BLaER1 treated with 17β-estradiol and CSF1 and Interleukin-3, amounts not matched to agents 10 nM and 100 nM (cell line): ENCODE results near the gene PTPRT.

ENCODE experiments used
- H3K27ac ChIP-seq, 11 experiments: shearing (Covaris generic); formaldehyde crosslinking; 2 replicates each; pipeline ENCODE4 v1.8.1; 2022
- H3K27me3 ChIP-seq, 11 experiments: shearing (Covaris generic); formaldehyde crosslinking; 2 replicates each; pipeline ENCODE4 v1.8.1; 2022
- H3K36me3 ChIP-seq, 11 experiments: shearing (Covaris generic); formaldehyde crosslinking; 2 replicates each; pipeline ENCODE4 v1.8.1; 2022
- H3K4me1 ChIP-seq, 10 experiments: shearing (Covaris generic); formaldehyde crosslinking; 2 replicates each; pipeline ENCODE4 v1.8.1; 2022
- H3K4me2 ChIP-seq, 11 experiments: shearing (Covaris generic); formaldehyde crosslinking; 2 replicates each; pipeline ENCODE4 v1.8.1; 2022
- H3K4me3 ChIP-seq, 10 experiments: shearing (Covaris generic); formaldehyde crosslinking; 2 replicates each; pipeline ENCODE4 v1.8.1; 2022
- H3K9ac ChIP-seq, 11 experiments: shearing (Covaris generic); formaldehyde crosslinking; 2 replicates each; pipeline ENCODE4 v1.8.1; 2022
- H3K9me3 ChIP-seq, 11 experiments: shearing (Covaris generic); formaldehyde crosslinking; replicated peaks in 1 of 11; 2 replicates each; pipeline ENCODE4 v1.8.1; 2022
- H4K20me1 ChIP-seq, 11 experiments: shearing (Covaris generic); formaldehyde crosslinking; 2 replicates each; pipeline ENCODE4 v1.8.1; 2022
- Cebpa-rat ChIP-seq, 11 experiments: shearing (Covaris generic); IDR thresholded peaks; 2 replicates each; pipeline ENCODE4 v1.8.1; 2022

PTPRT gene

GRCh38 chr20:42785041-42785440 is 404.7 kb downstream of the PTPRT start:
- no peak for TF ChIP-seq Cebpa-rat (IDR thresholded peaks at IDR 0.05)
- Histone ChIP-seq H3K4me1 (peaks cover 0 to 7% (median 0%) of the 10 kb centered on the region in 10 experiments; a peak in 3 of 20 replicates), H4K20me1 (no peaks in the 10 kb centered on the region), H3K4me3 (no peak overlapping the region), H3K9ac (no peak overlapping the region), H3K36me3 (no peaks in the 10 kb centered on the region), H3K4me2 (no peak overlapping the region), H3K27me3 (no peaks in the 10 kb centered on the region), H3K27ac (no peak overlapping the region), H3K9me3 (peaks cover 0 to 13% (median 0%) of the 10 kb centered on the region in 11 experiments; a peak in 1 of 22 replicates)

DNA sequence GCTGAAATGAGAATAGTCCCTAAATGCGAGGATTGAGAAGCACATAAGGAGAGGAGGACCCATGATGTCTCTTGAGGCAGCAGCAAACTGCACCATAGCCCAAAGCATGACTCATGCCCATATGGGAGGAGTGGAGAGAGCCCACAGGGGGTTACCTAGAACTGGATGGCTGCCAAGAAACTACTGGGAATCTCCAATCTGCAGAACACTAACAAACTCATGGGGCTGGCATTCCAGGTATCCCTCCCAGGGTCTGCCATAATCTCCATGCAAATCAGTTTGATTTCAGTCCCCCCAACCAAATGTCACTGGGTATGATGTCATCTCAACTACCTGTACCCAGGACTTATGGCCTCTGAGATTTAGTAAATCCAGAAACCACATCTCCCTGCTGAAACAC is 410.5 kb downstream of the PTPRT start:
- no peaks in the 10 kb centered on the region for H3K4me1 ChIP-seq
- no peak for TF ChIP-seq Cebpa-rat (IDR thresholded peaks at IDR 0.05)
- no peak overlapping the region for H3K9ac ChIP-seq
- H3K9me3 ChIP-seq, result no peaks in the 10 kb centered on the region
- no peaks in the 10 kb centered on the region for H3K36me3 ChIP-seq
- no peak overlapping the region for H3K27ac ChIP-seq
- no peaks in the 10 kb centered on the region for H4K20me1 ChIP-seq
- H3K27me3 ChIP-seq, result no peaks in the 10 kb centered on the region
- H3K4me3 ChIP-seq, result no peak overlapping the region
- no peak overlapping the region for H3K4me2 ChIP-seq

- Histone ChIP-seq H3K4me1 (no peaks in the 10 kb centered on the region), H3K36me3 (no peaks in the 10 kb centered on the region), H3K4me2 (no peak overlapping the region), H3K4me3 (no peak overlapping the region), H3K27me3 (no peaks in the 10 kb centered on the region), H3K9me3 (no peaks in the 10 kb centered on the region), H3K27ac (no peak overlapping the region), H4K20me1 (no peaks in the 10 kb centered on the region), H3K9ac (no peak overlapping the region)
- TF ChIP-seq Cebpa-rat (IDR thresholded peaks at IDR 0.05), result no peak
Observed at GRCh38 chr20:42775866-42776265, 413.8 kb downstream of the PTPRT start.

- H3K4me3 ChIP-seq, result no peak overlapping the region
- H3K9me3 ChIP-seq, result no peaks in the 10 kb centered on the region
- no peak overlapping the region for H3K9ac ChIP-seq
- no peak overlapping the region for H3K4me2 ChIP-seq
- no peaks in the 10 kb centered on the region for H3K36me3 ChIP-seq
- H4K20me1 ChIP-seq, result no peaks in the 10 kb centered on the region
- no peak overlapping the region for H3K27ac ChIP-seq
- H3K4me1 ChIP-seq, result no peaks in the 10 kb centered on the region
- TF ChIP-seq Cebpa-rat (IDR thresholded peaks at IDR 0.05), result no peak
- H3K27me3 ChIP-seq, result no peaks in the 10 kb centered on the region
Observed at GRCh38 chr20:42775037-42775436, 414.7 kb downstream of the PTPRT start.

GRCh38 chr20:42763015-42763414 is 426.7 kb downstream of the PTPRT start:
- Histone ChIP-seq H3K27me3 (no peaks in the 10 kb centered on the region), H3K4me2 (no peak overlapping the region), H3K9ac (no peak overlapping the region), H3K4me3 (no peak overlapping the region), H4K20me1 (no peaks in the 10 kb centered on the region), H3K36me3 (no peaks in the 10 kb centered on the region), H3K4me1 (no peaks in the 10 kb centered on the region), H3K27ac (no peak overlapping the region), H3K9me3 (no peaks in the 10 kb centered on the region; a peak in 1 of 22 replicates)
- no peak for TF ChIP-seq Cebpa-rat (IDR thresholded peaks at IDR 0.05)

GRCh38 chr20:42756991-42757390 is 432.7 kb downstream of the PTPRT start:
- no peak overlapping the region for H3K9ac ChIP-seq
- no peak overlapping the region for H3K4me2 ChIP-seq
- H3K9me3 ChIP-seq, result no peaks in the 10 kb centered on the region; a peak in 1 of 22 replicates

GRCh38 chr20:42754706-42755105 is 435.0 kb downstream of the PTPRT start:
- no peaks in the 10 kb centered on the region for H3K27me3 ChIP-seq
- H3K4me2 ChIP-seq, result no peak overlapping the region
- no peaks in the 10 kb centered on the region for H4K20me1 ChIP-seq
- H3K36me3 ChIP-seq, result no peaks in the 10 kb centered on the region
- H3K27ac ChIP-seq, result no peak overlapping the region
- TF ChIP-seq Cebpa-rat (IDR thresholded peaks at IDR 0.05), result no peak
- H3K4me1 ChIP-seq, result no peaks in the 10 kb centered on the region
- no peaks in the 10 kb centered on the region; a peak in 1 of 22 replicates for H3K9me3 ChIP-seq
- H3K9ac ChIP-seq, result no peak overlapping the region
- no peak overlapping the region for H3K4me3 ChIP-seq

More at GRCh38 chr20:42756991-42757390, 432.7 kb downstream of the PTPRT start:
- Histone ChIP-seq H4K20me1 (no peaks in the 10 kb centered on the region), H3K27me3 (no peaks in the 10 kb centered on the region), H3K4me3 (no peak overlapping the region), H3K36me3 (no peaks in the 10 kb centered on the region), H3K27ac (no peak overlapping the region), H3K4me1 (no peaks in the 10 kb centered on the region)
- TF ChIP-seq Cebpa-rat (IDR thresholded peaks at IDR 0.05), result no peak

GRCh38 chr20:42752620-42753019 is 437.1 kb downstream of the PTPRT start:
- Histone ChIP-seq H3K9ac (no peak overlapping the region), H3K27ac (no peak overlapping the region), H3K4me2 (no peak overlapping the region), H3K4me3 (no peak overlapping the region), H3K27me3 (no peaks in the 10 kb centered on the region), H3K4me1 (peaks cover 0 to 2% (median 0%) of the 10 kb centered on the region in 10 experiments; a peak in 2 of 20 replicates), H4K20me1 (no peaks in the 10 kb centered on the region), H3K36me3 (no peaks in the 10 kb centered on the region), H3K9me3 (no peaks in the 10 kb centered on the region)
- no peak for TF ChIP-seq Cebpa-rat (IDR thresholded peaks at IDR 0.05)

DNA sequence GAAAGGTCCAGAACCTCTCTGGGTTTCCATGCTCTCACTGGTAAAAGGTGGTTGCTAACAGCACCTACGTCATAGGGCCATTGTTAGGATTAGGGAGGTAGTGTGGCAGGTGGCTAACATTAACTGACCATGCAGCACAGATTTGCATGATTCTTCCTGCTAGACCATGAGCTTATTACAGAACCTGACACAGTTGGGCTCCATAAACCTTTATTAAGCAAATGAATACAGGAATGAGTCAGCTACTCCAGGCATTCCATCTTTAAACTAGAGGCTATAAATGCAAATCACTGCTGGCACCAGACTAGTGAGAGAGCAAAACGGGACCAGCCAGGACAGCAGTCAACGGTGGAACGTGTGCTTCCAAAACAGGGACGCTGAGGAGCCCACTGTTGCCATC is 440.1 kb downstream of the PTPRT start:
- Histone ChIP-seq H3K4me1 (peaks cover 0 to 6% (median 0%) of the 10 kb centered on the region in 10 experiments; a peak in 2 of 20 replicates), H3K27ac (no peak overlapping the region), H3K9me3 (no peaks in the 10 kb centered on the region), H3K4me2 (no peak overlapping the region), H3K27me3 (no peaks in the 10 kb centered on the region), H3K4me3 (no peak overlapping the region), H3K36me3 (no peaks in the 10 kb centered on the region), H3K9ac (no peak overlapping the region), H4K20me1 (no peaks in the 10 kb centered on the region)
- TF ChIP-seq Cebpa-rat (IDR thresholded peaks at IDR 0.05), result no peak

- no peak for TF ChIP-seq Cebpa-rat (IDR thresholded peaks at IDR 0.05)
- Histone ChIP-seq H3K4me2 (0 out of 22 replicates have a peak overlapping the region, but pooled peaks of 1 of the 11 experiments have one; percentile 14), H3K4me3 (no peak overlapping the region), H4K20me1 (no peaks in the 10 kb centered on the region), H3K9ac (no peak overlapping the region), H3K27ac (no peak overlapping the region), H3K9me3 (no peaks in the 10 kb centered on the region), H3K4me1 (peaks cover 0 to 6% (median 0%) of the 10 kb centered on the region in 10 experiments; a peak in 2 of 20 replicates), H3K36me3 (no peaks in the 10 kb centered on the region), H3K27me3 (no peaks in the 10 kb centered on the region)
Observed at GRCh38 chr20:42747765-42748411, 441.8 kb downstream of the PTPRT start.
